Lower leg skin (tissue), 4 donors: ENCODE results near the gene KAZN. TPM values are rescaled to one million over a fixed set of nuclear protein-coding genes. Genes with fewer than 3 reads are reported as not detected.
"Not testable (repeated sequence)": the region's sequence is repeated elsewhere in the genome, so short reads cannot be mapped to it uniquely, and the experiment has no call there.

ENCODE experiments used
- DNase-seq, 2 donors: peaks; one replicate each; pipeline ENCODE4 v3.0.0-alpha.2; 2019; ENCODE audit warnings: low spot score in 2 of 2
- H3K4me3 ChIP-seq: fragments of 200-600 bp; sonication (generic); 2 replicates; pipeline ENCODE4 v1.5.1; 2017; ENCODE audit warnings: mild to moderate bottlenecking, low read depth; ENCODE audit not compliant: poor library complexity, severe bottlenecking
- POLR2A ChIP-seq, 2 donors: fragments of 450-650 bp; IDR thresholded peaks; one replicate each; pipeline ENCODE4 v1.6.1; 2016 to 2017; ENCODE audit warnings: antibody characterized with exemption in 2 of 2, mild to moderate bottlenecking in 1 of 2, moderate library complexity in 1 of 2
- WGBS, 2 donors: methylation state at CpG; one replicate each; pipeline ENCODE4 v1.1.5; 2018; 5-methylcytosine and 5-hydroxymethylcytosine counted together
- intact Hi-C: fragments of 100-400 bp; cut with DNase I; formaldehyde crosslinking; loops from one replicate; pipeline ENCODE4 v1.15.0; 2023; ENCODE audit warnings: low total_unique reads
- total RNA-seq, 4 donors: library from RNA; depleted of rRNA; stranded (reverse); fragments of >200 nt; gene quantifications; one replicate each; pipeline ENCODE4 v1.1.0, GENCODE V29; 2016
- TF ChIP-seq, protein P1 (sequence below), 3 donors: fragments of 450-650 bp; IDR thresholded peaks; one replicate each; pipeline ENCODE4 v1.5.1; 2016; ENCODE audit warnings: antibody characterized with exemption in 3 of 3, mild to moderate bottlenecking in 3 of 3, moderate library complexity in 2 of 3

The KAZN gene
- total RNA-seq, 4 donors from 2014 or later: 21.4 to 36.0 (median 28.4) TPM

DNA sequence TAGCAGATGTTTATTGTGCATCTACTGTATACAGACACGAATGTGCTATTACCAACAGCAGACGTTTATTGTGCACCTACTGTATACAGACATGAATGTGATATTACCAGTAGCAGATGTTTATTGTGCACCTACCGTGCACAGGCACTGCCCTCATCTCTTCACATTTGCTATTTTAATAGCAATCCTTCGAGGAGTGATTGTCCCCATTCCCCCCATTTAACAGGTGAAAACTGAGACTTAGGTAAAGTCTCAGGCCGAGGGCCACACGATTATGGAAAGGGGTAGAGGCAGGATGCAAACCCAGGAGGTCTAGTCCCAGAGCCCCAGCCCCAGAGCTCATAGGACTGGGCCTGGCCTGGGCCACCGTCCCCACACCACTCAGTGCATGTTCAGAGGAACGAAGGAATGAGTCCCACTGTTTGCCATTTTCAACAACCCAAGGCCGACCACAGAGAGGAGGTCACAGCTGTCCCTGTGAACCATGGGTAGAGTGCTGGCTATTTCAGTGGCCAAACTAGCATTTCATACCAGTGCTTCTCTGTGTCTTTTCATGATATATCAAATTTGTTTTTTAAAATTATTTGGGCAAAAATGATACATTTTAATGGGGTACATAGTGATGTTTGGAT lies 440.6 kb downstream of the KAZN start:
- no peak overlapping the region for H3K4me3 ChIP-seq
- WGBS, 2 donors: 90 to 94% methylated on average over 9 of the region's 9 CpGs
- no peak for TF ChIP-seq POLR2A (IDR thresholded peaks at IDR 0.05)
- TF ChIP-seq, protein P1, sequence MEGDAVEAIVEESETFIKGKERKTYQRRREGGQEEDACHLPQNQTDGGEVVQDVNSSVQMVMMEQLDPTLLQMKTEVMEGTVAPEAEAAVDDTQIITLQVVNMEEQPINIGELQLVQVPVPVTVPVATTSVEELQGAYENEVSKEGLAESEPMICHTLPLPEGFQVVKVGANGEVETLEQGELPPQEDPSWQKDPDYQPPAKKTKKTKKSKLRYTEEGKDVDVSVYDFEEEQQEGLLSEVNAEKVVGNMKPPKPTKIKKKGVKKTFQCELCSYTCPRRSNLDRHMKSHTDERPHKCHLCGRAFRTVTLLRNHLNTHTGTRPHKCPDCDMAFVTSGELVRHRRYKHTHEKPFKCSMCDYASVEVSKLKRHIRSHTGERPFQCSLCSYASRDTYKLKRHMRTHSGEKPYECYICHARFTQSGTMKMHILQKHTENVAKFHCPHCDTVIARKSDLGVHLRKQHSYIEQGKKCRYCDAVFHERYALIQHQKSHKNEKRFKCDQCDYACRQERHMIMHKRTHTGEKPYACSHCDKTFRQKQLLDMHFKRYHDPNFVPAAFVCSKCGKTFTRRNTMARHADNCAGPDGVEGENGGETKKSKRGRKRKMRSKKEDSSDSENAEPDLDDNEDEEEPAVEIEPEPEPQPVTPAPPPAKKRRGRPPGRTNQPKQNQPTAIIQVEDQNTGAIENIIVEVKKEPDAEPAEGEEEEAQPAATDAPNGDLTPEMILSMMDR (IDR thresholded peaks at IDR 0.05): no peak
- intact Hi-C loops: no loop called here
- DNase-seq: no peak

GRCh38 chr1:15039901-15040300 lies 441.4 kb downstream of the KAZN start:
- no peak for DNase-seq
- WGBS, 2 donors: 96 to 100% methylated on average over 5 of the region's 5 CpGs
- intact Hi-C loops: no loop called here
- TF ChIP-seq, protein P1 (IDR thresholded peaks at IDR 0.05): no peak
- TF ChIP-seq POLR2A (IDR thresholded peaks at IDR 0.05): no peak
- no peak overlapping the region for H3K4me3 ChIP-seq

- H3K4me3 ChIP-seq, DNase-seq, intact Hi-C loops: not testable (repeated sequence)
- 83 to 84% methylated on average over 5 of the region's 5 CpGs for WGBS, 2 donors
Observed at GRCh38 chr1:15040685-15041084, 442.2 kb downstream of the KAZN start.

GRCh38 chr1:15042866-15043265 lies 444.4 kb downstream of the KAZN start:
- DNase-seq: no peak
- intact Hi-C loops: no loop called here
- WGBS, 2 donors: 80 to 81% methylated on average over 8 of the region's 8 CpGs

GRCh38 chr1:15043934-15044333 lies 445.4 kb downstream of the KAZN start:
- WGBS, 2 donors: 97% methylated on average over 18 to 20 of the region's 20 CpGs
- no peak for TF ChIP-seq POLR2A (IDR thresholded peaks at IDR 0.05)
- TF ChIP-seq, protein P1 (IDR thresholded peaks at IDR 0.05): no peak
- no peak for DNase-seq
- H3K4me3 ChIP-seq: no peak overlapping the region
- intact Hi-C loops: no loop called here

More at GRCh38 chr1:15042866-15043265, 444.4 kb downstream of the KAZN start:
- H3K4me3 ChIP-seq: no peak overlapping the region
- TF ChIP-seq, protein P1 (IDR thresholded peaks at IDR 0.05): no peak
- TF ChIP-seq POLR2A (IDR thresholded peaks at IDR 0.05): no peak

DNA sequence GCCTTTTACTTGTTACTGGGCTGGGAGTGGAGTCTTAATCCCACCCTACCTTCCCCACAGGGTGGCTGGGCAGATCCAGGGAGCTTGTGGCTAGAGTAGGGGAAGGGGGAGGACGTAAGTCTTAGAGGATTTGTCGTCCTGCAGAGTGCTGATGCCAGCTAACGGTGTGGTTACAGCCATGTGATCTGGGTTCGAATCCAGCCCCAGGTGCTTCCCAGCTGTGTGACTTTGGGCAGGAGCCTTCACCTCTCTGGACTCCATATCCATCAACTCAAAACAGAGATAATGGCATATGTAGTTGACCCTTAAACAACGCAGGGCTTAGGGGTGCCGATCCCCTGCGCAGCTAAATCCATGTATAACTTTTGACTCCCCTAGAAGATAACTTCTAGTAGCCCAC lies 446.6 kb downstream of the KAZN start:
- TF ChIP-seq POLR2A (IDR thresholded peaks at IDR 0.05): no peak
- TF ChIP-seq, protein P1 (IDR thresholded peaks at IDR 0.05): no peak
- H3K4me3 ChIP-seq: no peak overlapping the region
- intact Hi-C loops: no loop called here
- 81 to 88% methylated on average over 7 of the region's 7 CpGs for WGBS, 2 donors
- DNase-seq: no peak
